Duodenal mucosa (tissue), 2 donors: ENCODE measurements around the gene CDK5R1.

Experiments used
- H3K27ac ChIP-seq: one replicate; pipeline ENCODE4 v1.7.0; 2013; ENCODE audit warnings: low read depth, low read length
- H3K27me3 ChIP-seq, 2 donors: one replicate each; pipeline ENCODE4 v1.7.0; 2013; ENCODE audit warnings: low read length in 2 of 2, control low read depth in 1 of 2; ENCODE audit not compliant: insufficient read depth in 2 of 2, control insufficient read depth in 1 of 2
- H3K36me3 ChIP-seq, 2 donors: one replicate each; pipeline ENCODE4 v1.7.0; 2013; ENCODE audit warnings: low read length in 2 of 2, control low read depth in 1 of 2; ENCODE audit not compliant: insufficient read depth in 2 of 2, control insufficient read depth in 1 of 2
- H3K4me1 ChIP-seq, 2 donors: one replicate each; pipeline ENCODE4 v1.7.0; 2013; ENCODE audit warnings: low read length in 2 of 2, control low read depth in 1 of 2; ENCODE audit not compliant: insufficient read depth in 2 of 2, control insufficient read depth in 1 of 2
- H3K4me3 ChIP-seq, 2 donors: one replicate each; pipeline ENCODE4 v1.7.0; 2013; ENCODE audit warnings: low read length in 2 of 2, low read depth in 1 of 2
- H3K9ac ChIP-seq, 2 donors: one replicate each; pipeline ENCODE4 v1.7.0; 2013; ENCODE audit warnings: low read length in 2 of 2, low read depth in 1 of 2
- H3K9me3 ChIP-seq, 2 donors: one replicate each; pipeline ENCODE4 v1.7.0; 2013; ENCODE audit warnings: low read length in 2 of 2, control low read depth in 1 of 2; ENCODE audit not compliant: control insufficient read depth in 1 of 2

CDK5R1 gene

GRCh38 chr17:32484628-32485027 is 2.2 kb upstream of the CDK5R1 start:
- peaks cover 10 to 25% of the 10 kb centered on the region in 2 donors for H3K36me3 ChIP-seq
- peaks cover 6 to 13% of the 10 kb centered on the region in 2 donors for H3K4me1 ChIP-seq
- no peaks in the 10 kb centered on the region for H3K9me3 ChIP-seq
- no peak overlapping the region for H3K9ac ChIP-seq
- H3K27ac ChIP-seq: no peak overlapping the region
- no peak overlapping the region for H3K4me3 ChIP-seq
- H3K27me3 ChIP-seq: peaks cover 0 to 3% of the 10 kb centered on the region in 2 donors

GRCh38 chr17:32485261-32486110 is 1.3 kb upstream of the CDK5R1 start:
- Histone ChIP-seq H3K9ac (no peak overlapping the region), H3K9me3 (no peaks in the 10 kb centered on the region), H3K4me3 (no peak overlapping the region), H3K27me3 (peaks cover 0 to 3% of the 10 kb centered on the region in 2 donors), H3K4me1 (peaks cover 6 to 13% of the 10 kb centered on the region in 2 donors), H3K27ac (no peak overlapping the region), H3K36me3 (peaks cover 2 to 20% of the 10 kb centered on the region in 2 donors)

- no peaks in the 10 kb centered on the region for H3K9me3 ChIP-seq
- peaks cover 6 to 13% of the 10 kb centered on the region in 2 donors for H3K4me1 ChIP-seq
- H3K27ac ChIP-seq: peak overlapping the region; percentile 42
- peak overlapping the region; percentile 47 to 62 for H3K4me3 ChIP-seq
- peaks cover 0 to 3% of the 10 kb centered on the region in 2 donors for H3K27me3 ChIP-seq
- H3K9ac ChIP-seq: no peak overlapping the region
- H3K36me3 ChIP-seq: peaks cover 0 to 14% of the 10 kb centered on the region in 2 donors
Observed at GRCh38 chr17:32486111-32486700, 587 bp upstream of the CDK5R1 start.

- Histone ChIP-seq H3K27me3 (peaks cover 0 to 3% of the 10 kb centered on the region in 2 donors), H3K4me3 (peak overlapping the region; percentile 56 to 62), H3K27ac (no peak overlapping the region), H3K9me3 (no peaks in the 10 kb centered on the region), H3K9ac (peak overlapping the region in 1 of 2 donors; percentile 32), H3K4me1 (peaks cover 6 to 13% of the 10 kb centered on the region in 2 donors), H3K36me3 (peaks cover 0 to 4% of the 10 kb centered on the region in 2 donors)
Observed at GRCh38 chr17:32487473-32488176, 832 bp downstream of the CDK5R1 start.

GRCh38 chr17:32488177-32488542 is 1.4 kb downstream of the CDK5R1 start:
- Histone ChIP-seq H3K9ac (no peak overlapping the region), H3K36me3 (peaks cover 0 to 8% of the 10 kb centered on the region in 2 donors), H3K27me3 (peaks cover 0 to 3% of the 10 kb centered on the region in 2 donors), H3K27ac (no peak overlapping the region), H3K4me1 (peaks cover 6 to 13% of the 10 kb centered on the region in 2 donors), H3K9me3 (no peaks in the 10 kb centered on the region), H3K4me3 (peak overlapping the region in 1 of 2 donors; percentile 56)

GRCh38 chr17:32488604-32489180 is 1.9 kb downstream of the CDK5R1 start:
- Histone ChIP-seq H3K9ac (no peak overlapping the region), H3K36me3 (peaks cover 0 to 13% of the 10 kb centered on the region in 2 donors), H3K4me1 (peaks cover 6 to 13% of the 10 kb centered on the region in 2 donors), H3K4me3 (no peak overlapping the region), H3K27me3 (peaks cover 0 to 3% of the 10 kb centered on the region in 2 donors), H3K9me3 (no peaks in the 10 kb centered on the region), H3K27ac (no peak overlapping the region)

- H3K9me3 ChIP-seq: no peaks in the 10 kb centered on the region
- H3K27ac ChIP-seq: no peak overlapping the region
- peaks cover 0 to 3% of the 10 kb centered on the region in 2 donors for H3K27me3 ChIP-seq
- peaks cover 0 to 13% of the 10 kb centered on the region in 2 donors for H3K36me3 ChIP-seq
- H3K4me3 ChIP-seq: no peak overlapping the region
- H3K4me1 ChIP-seq: peaks cover 6 to 13% of the 10 kb centered on the region in 2 donors
- H3K9ac ChIP-seq: no peak overlapping the region
Observed at GRCh38 chr17:32489320-32490100, 2.7 kb downstream of the CDK5R1 start.

GRCh38 chr17:32490101-32490482 is 3.3 kb downstream of the CDK5R1 start:
- no peak overlapping the region for H3K4me3 ChIP-seq
- peaks cover 0 to 3% of the 10 kb centered on the region in 2 donors for H3K27me3 ChIP-seq
- H3K27ac ChIP-seq: no peak overlapping the region
- H3K9ac ChIP-seq: no peak overlapping the region
- H3K4me1 ChIP-seq: peaks cover 6 to 17% of the 10 kb centered on the region in 2 donors
- H3K9me3 ChIP-seq: no peaks in the 10 kb centered on the region
- H3K36me3 ChIP-seq: peaks cover 0 to 13% of the 10 kb centered on the region in 2 donors
